Measurements from ENCODE around the gene ZNF407. TPM values are rescaled to one million over a fixed set of nuclear protein-coding genes. Genes with fewer than 3 reads are reported as not detected.

Gene ZNF407
- polyA plus RNA-seq, 3 donors from 2014 or later: 1.5 to 4.7 (median 1.5) TPM

- Mint-ChIP-seq H3K4me3 (no peak overlapping the region), H3K27ac (no peak overlapping the region), H3K36me3 (peaks cover 0 to 13% (median 3%) of the 10 kb centered on the region in 3 donors), H3K4me1 (no peaks in the 10 kb centered on the region), H3K9me3 (no peaks in the 10 kb centered on the region), H3K27me3 (ENCODE audit: low read depth in 3 of 3) (peaks cover 0 to 2% (median 2%) of the 10 kb centered on the region in 3 donors)
- DNase-seq: no peak
These were observed 332.9 kb downstream of the ZNF407 start for GRCh38 chr18:74930616-74931015.

- Mint-ChIP-seq H3K4me3 (no peak overlapping the region), H3K27me3 (ENCODE audit: low read depth in 3 of 3) (peaks cover 0 to 2% (median 0%) of the 10 kb centered on the region in 3 donors), H3K27ac (no peak overlapping the region), H3K36me3 (peaks cover 0 to 10% (median 3%) of the 10 kb centered on the region in 3 donors), H3K9me3 (no peaks in the 10 kb centered on the region), H3K4me1 (no peaks in the 10 kb centered on the region)
- no peak for DNase-seq
These were observed 336.3 kb downstream of the ZNF407 start for GRCh38 chr18:74933930-74934329.

- Mint-ChIP-seq H3K4me1 (no peaks in the 10 kb centered on the region), H3K4me3 (no peak overlapping the region), H3K27me3 (ENCODE audit: low read depth in 3 of 3) (peaks cover 0 to 2% (median 0%) of the 10 kb centered on the region in 3 donors), H3K9me3 (no peaks in the 10 kb centered on the region), H3K27ac (no peak overlapping the region), H3K36me3 (peaks cover 3 to 10% (median 7%) of the 10 kb centered on the region in 3 donors)
- DNase-seq: no peak
These were observed 337.8 kb downstream of the ZNF407 start for GRCh38 chr18:74935434-74935833.

- H3K9me3 Mint-ChIP-seq: no peaks in the 10 kb centered on the region
- no peak for DNase-seq
- peaks cover 4 to 11% (median 6%) of the 10 kb centered on the region in 3 donors for H3K36me3 Mint-ChIP-seq
- H3K4me1 Mint-ChIP-seq: no peaks in the 10 kb centered on the region
- H3K4me3 Mint-ChIP-seq: no peak overlapping the region
- H3K27ac Mint-ChIP-seq: no peak overlapping the region
- H3K27me3 Mint-ChIP-seq (ENCODE audit: low read depth in 3 of 3): peaks cover 0 to 2% (median 0%) of the 10 kb centered on the region in 3 donors
These were observed 338.7 kb downstream of the ZNF407 start for GRCh38 chr18:74936343-74936742.

GRCh38 chr18:74937291-74937690, 339.6 kb downstream of the ZNF407 start:
- peaks cover 4 to 11% (median 7%) of the 10 kb centered on the region in 3 donors for H3K36me3 Mint-ChIP-seq
- DNase-seq: no peak
- no peak overlapping the region for H3K27ac Mint-ChIP-seq
- no peaks in the 10 kb centered on the region for H3K4me1 Mint-ChIP-seq
- H3K9me3 Mint-ChIP-seq: no peaks in the 10 kb centered on the region
- no peak overlapping the region for H3K4me3 Mint-ChIP-seq
- H3K27me3 Mint-ChIP-seq (ENCODE audit: low read depth in 3 of 3): peaks cover 0 to 2% (median 0%) of the 10 kb centered on the region in 3 donors

- Mint-ChIP-seq H3K36me3 (peaks cover 0 to 11% (median 7%) of the 10 kb centered on the region in 3 donors), H3K4me3 (no peak overlapping the region), H3K4me1 (peaks cover 4 to 10% of the 10 kb centered on the region in 2 donors), H3K9me3 (no peaks in the 10 kb centered on the region), H3K27me3 (ENCODE audit: low read depth in 3 of 3) (no peaks in the 10 kb centered on the region), H3K27ac (no peak overlapping the region)
- no peak for DNase-seq
These were observed 343.2 kb downstream of the ZNF407 start for GRCh38 chr18:74940856-74941255.

GRCh38 chr18:74942319-74942910, 344.7 kb downstream of the ZNF407 start:
- Mint-ChIP-seq H3K9me3 (no peaks in the 10 kb centered on the region), H3K4me1 (peaks cover 7 to 13% of the 10 kb centered on the region in 2 donors), H3K27me3 (ENCODE audit: low read depth in 3 of 3) (no peaks in the 10 kb centered on the region), H3K27ac (no peak overlapping the region), H3K36me3 (peaks cover 0 to 11% (median 7%) of the 10 kb centered on the region in 3 donors), H3K4me3 (no peak overlapping the region)
- no peak for DNase-seq

GRCh38 chr18:74944676-74945075, 347.0 kb downstream of the ZNF407 start:
- H3K27ac Mint-ChIP-seq: peak overlapping the region in 1 of 6 donors; percentile 27
- no peaks in the 10 kb centered on the region for H3K9me3 Mint-ChIP-seq
- H3K4me1 Mint-ChIP-seq: peaks cover 16 to 17% of the 10 kb centered on the region in 2 donors
- H3K4me3 Mint-ChIP-seq: no peak overlapping the region
- DNase-seq: no peak
- peaks cover 0 to 8% (median 3%) of the 10 kb centered on the region in 3 donors for H3K36me3 Mint-ChIP-seq
- no peaks in the 10 kb centered on the region for H3K27me3 Mint-ChIP-seq (ENCODE audit: low read depth in 3 of 3)

GRCh38 chr18:74945774-74946545, 348.3 kb downstream of the ZNF407 start:
- peaks cover 28 to 30% of the 10 kb centered on the region in 2 donors for H3K4me1 Mint-ChIP-seq
- peaks cover 0 to 3% (median 0%) of the 10 kb centered on the region in 3 donors for H3K36me3 Mint-ChIP-seq
- peak in 1 of 3 donors; percentile 41 for DNase-seq
- H3K27me3 Mint-ChIP-seq (ENCODE audit: low read depth in 3 of 3): no peaks in the 10 kb centered on the region
- no peaks in the 10 kb centered on the region for H3K9me3 Mint-ChIP-seq
- H3K4me3 Mint-ChIP-seq: peak overlapping the region in 2 of 5 donors; percentile 18 to 22
- peak overlapping the region in 2 of 6 donors; percentile 8 to 72 for H3K27ac Mint-ChIP-seq

- no peaks in the 10 kb centered on the region for H3K27me3 Mint-ChIP-seq (ENCODE audit: low read depth in 3 of 3)
- DNase-seq: no peak
- no peaks in the 10 kb centered on the region for H3K36me3 Mint-ChIP-seq
- H3K27ac Mint-ChIP-seq: no peak overlapping the region
- H3K4me1 Mint-ChIP-seq: peaks cover 34 to 36% of the 10 kb centered on the region in 2 donors
- no peak overlapping the region for H3K4me3 Mint-ChIP-seq
- H3K9me3 Mint-ChIP-seq: no peaks in the 10 kb centered on the region
These were observed 349.1 kb downstream of the ZNF407 start for GRCh38 chr18:74946646-74947375.

GRCh38 chr18:74947417-74947816, 349.7 kb downstream of the ZNF407 start:
- Mint-ChIP-seq H3K27me3 (ENCODE audit: low read depth in 3 of 3) (no peaks in the 10 kb centered on the region), H3K4me1 (peaks cover 34 to 36% of the 10 kb centered on the region in 2 donors), H3K27ac (no peak overlapping the region), H3K4me3 (no peak overlapping the region), H3K36me3 (no peaks in the 10 kb centered on the region), H3K9me3 (no peaks in the 10 kb centered on the region)
- no peak for DNase-seq

GRCh38 chr18:74947875-74948274, 350.2 kb downstream of the ZNF407 start:
- H3K36me3 Mint-ChIP-seq: peaks cover 0 to 4% (median 3%) of the 10 kb centered on the region in 3 donors
- H3K4me1 Mint-ChIP-seq: peaks cover 34 to 36% of the 10 kb centered on the region in 2 donors
- DNase-seq: no peak
- no peak overlapping the region for H3K27ac Mint-ChIP-seq
- no peaks in the 10 kb centered on the region for H3K27me3 Mint-ChIP-seq (ENCODE audit: low read depth in 3 of 3)
- no peaks in the 10 kb centered on the region for H3K9me3 Mint-ChIP-seq
- H3K4me3 Mint-ChIP-seq: no peak overlapping the region

- Mint-ChIP-seq H3K4me3 (peak overlapping the region in 1 of 5 donors; percentile 11), H3K36me3 (peaks cover 0 to 5% (median 4%) of the 10 kb centered on the region in 3 donors), H3K27ac (no peak overlapping the region), H3K27me3 (ENCODE audit: low read depth in 3 of 3) (peaks cover 0 to 2% (median 0%) of the 10 kb centered on the region in 3 donors), H3K4me1 (peaks cover 34 to 35% of the 10 kb centered on the region in 2 donors), H3K9me3 (no peaks in the 10 kb centered on the region)
- no peak for DNase-seq
These were observed 351.9 kb downstream of the ZNF407 start for GRCh38 chr18:74949611-74950010.
